H1 (cell line): Measurements from ENCODE around the gene DOK1. TPM values are rescaled to one million over a fixed set of nuclear protein-coding genes. Genes with fewer than 3 reads are reported as not detected.

ENCODE experiments used
- BACH1 ChIP-seq: IDR thresholded peaks from 2 replicates; pipeline ENCODE4 v1.6.1; 2012; ENCODE audit warnings: low read length, improper control_type of control experiment
- CBX8 ChIP-seq: fragments of 300-800, 300-1000 bp; sonication (generic); IDR thresholded peaks from 2 replicates; pipeline ENCODE4 v1.7.1; 2016; ENCODE audit warnings: low read depth, low read length, borderline replicate concordance
- CEBPB ChIP-seq: IDR thresholded peaks from 2 replicates; pipeline ENCODE4 v1.6.1; 2012; ENCODE audit warnings: low read depth, low read length
- CREB1 ChIP-seq: IDR thresholded peaks from 2 replicates; pipeline ENCODE4 v1.6.1; 2012; ENCODE audit warnings: inconsistent platforms
- JUN ChIP-seq: IDR thresholded peaks from 2 replicates; pipeline ENCODE4 v1.6.1; 2011; ENCODE audit warnings: low read depth, mild to moderate bottlenecking, improper control_type of control experiment, low read length
- SIX5 ChIP-seq: IDR thresholded peaks from 2 replicates; pipeline ENCODE4 v1.6.1; 2011; ENCODE audit warnings: mild to moderate bottlenecking, low read depth, low read length
- polyA plus RNA-seq, 7 experiments: library from polyadenylated mRNA; depleted of rRNA in 3 of 7; stranded (reverse) in 5 of 7; unstranded in 2 of 7; fragments of >200 nt in 5 of 7; fragments of 200-250 nt in 2 of 7; gene quantifications; 1 replicate in 5 of 7; 2 replicates in 1 of 7; 4 replicates in 1 of 7; pipeline versions ENCODE4 v1.2.1 to v1.2.3, GENCODE V29; 2011 to 2013; ENCODE audit warnings: missing spikeins in 2 of 7, mixed read lengths in 2 of 7
- total RNA-seq: library from RNA; stranded (reverse); fragmentation: NEBNext Ultra II Directional; extraction: Animal tissue kit (Norgen Biotek cat#: 25700); gene quantifications from 2 replicates; pipeline ENCODE4 v1.2.1, GENCODE V29; 2021
- TF ChIP-seq, protein P1 (sequence below): IDR thresholded peaks from 2 replicates; pipeline ENCODE4 v1.6.1; 2012; ENCODE audit warnings: inconsistent platforms
- TF ChIP-seq, protein P2 (sequence below): IDR thresholded peaks from 2 replicates; pipeline ENCODE4 v1.6.1; 2012; ENCODE audit warnings: inconsistent platforms

The DOK1 gene
- total and polyA plus RNA-seq, 2 of the 8 experiments (the other 6 are each of a cell fraction or from before 2014, with no cell fraction given): 11.0 to 14.3 TPM

DNA sequence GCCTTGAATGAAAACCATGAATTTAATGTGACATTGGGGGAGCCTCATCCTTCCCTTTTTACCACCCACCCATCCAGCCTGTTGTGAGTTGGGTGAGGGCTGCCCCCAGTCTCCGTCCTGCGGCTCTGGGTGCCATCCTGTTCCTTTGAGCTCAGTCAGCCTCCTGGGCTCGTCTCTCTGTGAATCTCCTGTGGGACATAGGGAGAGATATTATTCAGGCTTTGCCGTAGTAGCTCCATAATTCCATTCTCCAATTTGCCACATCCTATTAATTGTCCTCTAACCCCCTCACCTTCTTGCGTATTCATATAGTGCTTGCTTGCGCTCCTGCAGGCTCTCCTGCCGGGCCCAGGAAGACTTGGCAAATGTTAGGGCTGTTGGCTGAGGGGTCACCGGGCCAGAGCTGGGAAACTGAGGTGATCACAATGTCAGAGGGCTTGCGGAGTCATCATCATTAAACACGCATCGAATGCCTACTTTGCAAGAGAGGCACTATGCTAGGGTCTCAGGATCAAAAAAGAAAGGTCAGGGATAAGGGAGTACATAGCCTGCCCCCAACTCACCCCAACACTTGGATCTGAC, 27.8 kb upstream of the DOK1 start (continued):
- TF ChIP-seq CBX8: no peak
- TF ChIP-seq BACH1: no peak
- no peak for TF ChIP-seq CREB1
- TF ChIP-seq CEBPB: no peak
- TF ChIP-seq, protein P1, sequence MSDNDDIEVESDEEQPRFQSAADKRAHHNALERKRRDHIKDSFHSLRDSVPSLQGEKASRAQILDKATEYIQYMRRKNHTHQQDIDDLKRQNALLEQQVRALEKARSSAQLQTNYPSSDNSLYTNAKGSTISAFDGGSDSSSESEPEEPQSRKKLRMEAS: no peak
- TF ChIP-seq, protein P2, sequence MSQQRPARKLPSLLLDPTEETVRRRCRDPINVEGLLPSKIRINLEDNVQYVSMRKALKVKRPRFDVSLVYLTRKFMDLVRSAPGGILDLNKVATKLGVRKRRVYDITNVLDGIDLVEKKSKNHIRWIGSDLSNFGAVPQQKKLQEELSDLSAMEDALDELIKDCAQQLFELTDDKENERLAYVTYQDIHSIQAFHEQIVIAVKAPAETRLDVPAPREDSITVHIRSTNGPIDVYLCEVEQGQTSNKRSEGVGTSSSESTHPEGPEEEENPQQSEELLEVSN: no peak
- no peak for TF ChIP-seq SIX5
- no peak for TF ChIP-seq JUN
